ENCODE results near the gene ADGB. TPM values are rescaled to one million over a fixed set of nuclear protein-coding genes. Genes with fewer than 3 reads are reported as not detected.

The ADGB gene
- total and polyA plus RNA-seq, 9 of the 15 experiments (the other 6 are each of a cell fraction or from before 2014, with no cell fraction given): not detected

DNA sequence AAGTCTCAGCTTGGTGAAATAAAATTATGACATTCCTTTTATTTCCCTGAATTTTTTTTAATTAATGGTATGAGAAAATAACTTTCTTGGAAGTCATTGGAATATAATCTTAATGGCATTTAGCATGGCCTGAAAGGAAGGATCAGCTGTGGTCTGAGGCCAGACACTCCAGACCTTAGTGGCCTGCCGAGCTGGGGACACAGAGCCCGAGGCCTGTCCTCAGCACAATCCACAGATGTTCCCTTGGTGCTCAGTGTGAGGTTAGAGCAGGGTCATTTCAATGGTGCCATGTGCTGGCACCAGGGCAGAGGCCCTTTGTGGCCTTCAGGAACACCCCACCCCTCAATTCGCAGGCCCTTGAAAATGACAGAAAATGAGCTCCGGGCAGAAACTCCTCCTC is 120.6 kb downstream of the ADGB start:
- ChIA-PET CTCF (ENCODE audit: low intra/inter-chr PET ratio) (no interaction called here), POLR2A (no interaction called here)
- intact Hi-C loops (cut with micrococcal nuclease): no loop called here

More for the DNA sequence above, 120.6 kb downstream of the ADGB start:
- ATAC-seq (peak; percentile 59; the same call in 2 of the 3 replicates), FAIRE-seq (no peak), DNase-seq (ENCODE audit: extremely low read depth in 1 of 4, low spot score in 3 of 4) (no peak)
- Histone ChIP-seq H3K79me2 (ENCODE audit: control insufficient read depth, insufficient read depth, low read length) (no peaks in the 10 kb centered on the region), H3K9me1 (ENCODE audit: control insufficient read depth, insufficient read depth, low read length) (no peaks in the 10 kb centered on the region), H3K4me2 (ENCODE audit: insufficient read depth, low read length) (no peak overlapping the region), H3K9me3 (replicated peaks; ENCODE audit: control insufficient read depth, insufficient read depth, low read depth, low read length) (no peaks in the 10 kb centered on the region), H4K20me1 (replicated peaks; ENCODE audit: control insufficient read depth, insufficient read depth, low read length) (no peaks in the 10 kb centered on the region), H3K27ac (ENCODE audit: extremely low read depth, low read depth, low read length) (no peak overlapping the region), H3K4me1 (replicated peaks in 1 of 2; ENCODE audit: control insufficient read depth in 2 of 2, insufficient read depth in 2 of 2, low read length in 2 of 2) (no peaks in the 10 kb centered on the region), H2AFZ (ENCODE audit: low read depth, low read length) (no peak overlapping the region), H3K4me3 (no peak overlapping the region), H3K27me3 (ENCODE audit: control insufficient read depth in 2 of 2, insufficient read depth in 2 of 2, low read length in 2 of 2) (peaks cover 0 to 7% of the 10 kb centered on the region in 2 experiments; a peak in 2 of 5 replicates), H3K36me3 (ENCODE audit: control insufficient read depth, insufficient read depth, low read length) (no peaks in the 10 kb centered on the region), H3K9ac (ENCODE audit: insufficient read depth in 1 of 2, low read depth in 2 of 2, low read length in 2 of 2) (no peak overlapping the region; a peak in 1 of 4 replicates)
- in situ Hi-C loops (cut with MboI): no loop called here
- WGBS (ENCODE audit: insufficient coverage, low coverage, missing lambda C conversion rate): 8% methylated on average over 4 of the region's 4 CpGs
- BruUV-seq (replicated peaks): no TSS peak
- no peak for TF ChIP-seq RBM34 (IDR thresholded peaks at IDR 0.05; ENCODE audit: borderline replicate concordance, insufficient read depth, low read length)
- TF ChIP-seq ZNF407 (IDR thresholded peaks at IDR 0.05; ENCODE audit: low read depth): no peak
- TF ChIP-seq, protein P1, sequence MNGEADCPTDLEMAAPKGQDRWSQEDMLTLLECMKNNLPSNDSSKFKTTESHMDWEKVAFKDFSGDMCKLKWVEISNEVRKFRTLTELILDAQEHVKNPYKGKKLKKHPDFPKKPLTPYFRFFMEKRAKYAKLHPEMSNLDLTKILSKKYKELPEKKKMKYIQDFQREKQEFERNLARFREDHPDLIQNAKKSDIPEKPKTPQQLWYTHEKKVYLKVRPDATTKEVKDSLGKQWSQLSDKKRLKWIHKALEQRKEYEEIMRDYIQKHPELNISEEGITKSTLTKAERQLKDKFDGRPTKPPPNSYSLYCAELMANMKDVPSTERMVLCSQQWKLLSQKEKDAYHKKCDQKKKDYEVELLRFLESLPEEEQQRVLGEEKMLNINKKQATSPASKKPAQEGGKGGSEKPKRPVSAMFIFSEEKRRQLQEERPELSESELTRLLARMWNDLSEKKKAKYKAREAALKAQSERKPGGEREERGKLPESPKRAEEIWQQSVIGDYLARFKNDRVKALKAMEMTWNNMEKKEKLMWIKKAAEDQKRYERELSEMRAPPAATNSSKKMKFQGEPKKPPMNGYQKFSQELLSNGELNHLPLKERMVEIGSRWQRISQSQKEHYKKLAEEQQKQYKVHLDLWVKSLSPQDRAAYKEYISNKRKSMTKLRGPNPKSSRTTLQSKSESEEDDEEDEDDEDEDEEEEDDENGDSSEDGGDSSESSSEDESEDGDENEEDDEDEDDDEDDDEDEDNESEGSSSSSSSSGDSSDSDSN (IDR thresholded peaks at IDR 0.05; ENCODE audit: borderline replicate concordance in 1 of 2, low read depth in 2 of 2, low read length in 2 of 2): no peak
- TF ChIP-seq TCF3 (CRISPR knock-in tag; IDR thresholded peaks at IDR 0.05): no peak
